ENCODE data around the gene RBKS. TPM values are rescaled to one million over a fixed set of nuclear protein-coding genes. Genes with fewer than 3 reads are reported as not detected.

Gene RBKS
- total RNA-seq, 2 experiments from 2014 or later: 2.6 to 3.0 TPM

GRCh38 chr2:27888790-27889189 lies 1.4 kb downstream of the RBKS start:
- peaks cover 21% of the 10 kb centered on the region for H3K36me3 Mint-ChIP-seq (ENCODE audit: low read depth)
- ChIA-PET POLR2A (no interaction called here), CTCF (no interaction called here)
- ATAC-seq (ENCODE audit: poor library complexity) (no peak), DNase-seq (no peak)
- H3K4me1 ChIP-seq (ENCODE audit: insufficient read depth, low read length): peaks cover 23% of the 10 kb centered on the region
- no peaks in the 10 kb centered on the region for H3K36me3 ChIP-seq (ENCODE audit: insufficient read depth, low read length)
- no peak for TF ChIP-seq CTCF (IDR thresholded peaks at IDR 0.05)
- H3K4me3 ChIP-seq (ENCODE audit: low read length): no peak overlapping the region
- intact Hi-C loops (cut with DNase I, micrococcal nuclease): loop anchor here in 1 of 2 experiments (10.0 kb wide), 1 partner anchor 1104 kb away; the partner anchor contains the start of gene CENPA
- H3K9me3 Mint-ChIP-seq: no peaks in the 10 kb centered on the region
- no peak overlapping the region for H3K27ac ChIP-seq (ENCODE audit: low read depth in 1 of 2, low read length in 2 of 2)
- H3K4me1 Mint-ChIP-seq (ENCODE audit: low read depth): peaks cover 44% of the 10 kb centered on the region
- peak overlapping the region; percentile 100 for H3K27ac Mint-ChIP-seq
- H3K27me3 ChIP-seq (ENCODE audit: control insufficient read depth in 1 of 2, insufficient read depth in 2 of 2, low read length in 2 of 2): no peaks in the 10 kb centered on the region
- peaks cover 6% of the 10 kb centered on the region for H3K27me3 Mint-ChIP-seq
- peak overlapping the region; percentile 51 for H3K4me3 Mint-ChIP-seq
- no peaks in the 10 kb centered on the region for H3K9me3 ChIP-seq (ENCODE audit: control insufficient read depth in 1 of 2, insufficient read depth in 1 of 2, low read length in 2 of 2)

GRCh38 chr2:27887830-27888229 lies 2.4 kb downstream of the RBKS start:
- Mint-ChIP-seq H3K36me3 (ENCODE audit: low read depth) (peaks cover 21% of the 10 kb centered on the region), H3K27ac (peak overlapping the region; percentile 100), H3K27me3 (peaks cover 6% of the 10 kb centered on the region), H3K4me1 (ENCODE audit: low read depth) (peaks cover 39% of the 10 kb centered on the region), H3K9me3 (no peaks in the 10 kb centered on the region), H3K4me3 (no peak overlapping the region)
- Histone ChIP-seq H3K4me3 (ENCODE audit: low read length) (no peak overlapping the region), H3K36me3 (ENCODE audit: insufficient read depth, low read length) (no peaks in the 10 kb centered on the region), H3K4me1 (ENCODE audit: insufficient read depth, low read length) (peaks cover 19% of the 10 kb centered on the region), H3K9me3 (ENCODE audit: control insufficient read depth in 1 of 2, insufficient read depth in 1 of 2, low read length in 2 of 2) (no peaks in the 10 kb centered on the region), H3K27ac (ENCODE audit: low read depth in 1 of 2, low read length in 2 of 2) (no peak overlapping the region), H3K27me3 (ENCODE audit: control insufficient read depth in 1 of 2, insufficient read depth in 2 of 2, low read length in 2 of 2) (no peaks in the 10 kb centered on the region)
- DNase-seq (no peak), ATAC-seq (ENCODE audit: poor library complexity) (no peak)
- POLR2A ChIA-PET: no interaction called here
- CTCF ChIA-PET: no interaction called here
- intact Hi-C loops (cut with DNase I, micrococcal nuclease): loop anchor here in 1 of 2 experiments (10.0 kb wide), 1 partner anchor 1103 kb away; the partner anchor contains the start of gene CENPA
- TF ChIP-seq CTCF (IDR thresholded peaks at IDR 0.05): no peak

- intact Hi-C loops (cut with DNase I, micrococcal nuclease): loop anchor here in 1 of 2 experiments (10.0 kb wide), 1 partner anchor 1102 kb away; the partner anchor contains the start of gene CENPA
- no peaks in the 10 kb centered on the region for H3K27me3 ChIP-seq (ENCODE audit: control insufficient read depth in 1 of 2, insufficient read depth in 2 of 2, low read length in 2 of 2)
- Mint-ChIP-seq H3K36me3 (ENCODE audit: low read depth) (peaks cover 21% of the 10 kb centered on the region), H3K4me1 (ENCODE audit: low read depth) (peaks cover 32% of the 10 kb centered on the region), H3K9me3 (no peaks in the 10 kb centered on the region), H3K4me3 (peak overlapping the region; percentile 20), H3K27ac (peak overlapping the region; percentile 100), H3K27me3 (peaks cover 6% of the 10 kb centered on the region)
- CTCF ChIA-PET: no interaction called here
- ATAC-seq (ENCODE audit: poor library complexity) (no peak), DNase-seq (no peak)
- POLR2A ChIA-PET: no interaction called here
- H3K4me1 ChIP-seq (ENCODE audit: insufficient read depth, low read length): peaks cover 19% of the 10 kb centered on the region
- no peaks in the 10 kb centered on the region for H3K9me3 ChIP-seq (ENCODE audit: control insufficient read depth in 1 of 2, insufficient read depth in 1 of 2, low read length in 2 of 2)
- no peak overlapping the region for H3K27ac ChIP-seq (ENCODE audit: low read depth in 1 of 2, low read length in 2 of 2)
- no peaks in the 10 kb centered on the region for H3K36me3 ChIP-seq (ENCODE audit: insufficient read depth, low read length)
- TF ChIP-seq CTCF (IDR thresholded peaks at IDR 0.05): no peak
- H3K4me3 ChIP-seq (ENCODE audit: low read length): no peak overlapping the region
These were observed 3.1 kb downstream of the RBKS start for GRCh38 chr2:27887111-27887510.

Measured in CD4-positive, alpha-beta T cell (primary cell).